ENCODE results near the gene CBR3.
"Not testable (repeated sequence)": the region's sequence is repeated elsewhere in the genome, so short reads cannot be mapped to it uniquely, and the experiment has no call there.

CBR3 gene

GRCh38 chr21:36134803-36135390 is at the start of gene CBR3:
Gene CBR3, plus strand, starts transcription at chr21:36135079. Its CDS starts 114 bp downstream, at chr21:36135193.
- peak in 1 of 2 donors; percentile 23 for DNase-seq (ENCODE audit: low read depth in 2 of 2)

GRCh38 chr21:36087362-36088138 is 47.3 kb upstream of the CBR3 start:
- no peak for DNase-seq (ENCODE audit: low read depth in 2 of 2)

- DNase-seq (ENCODE audit: low read depth in 2 of 2): no peak
Observed at GRCh38 chr21:36089946-36090345, 44.9 kb upstream of the CBR3 start.

- DNase-seq (ENCODE audit: low read depth in 2 of 2): no peak
Observed at GRCh38 chr21:36092681-36093080, 42.2 kb upstream of the CBR3 start.

GRCh38 chr21:36093512-36093911 is 41.4 kb upstream of the CBR3 start:
- no peak for DNase-seq (ENCODE audit: low read depth in 2 of 2)

- no peak for DNase-seq (ENCODE audit: low read depth in 2 of 2)
Observed at GRCh38 chr21:36096398-36097290, 38.2 kb upstream of the CBR3 start.

- no peak for DNase-seq (ENCODE audit: low read depth in 2 of 2)
Observed at GRCh38 chr21:36097427-36098181, 37.3 kb upstream of the CBR3 start.

- no peak for DNase-seq (ENCODE audit: low read depth in 2 of 2)
Observed at GRCh38 chr21:36098182-36098532, 36.7 kb upstream of the CBR3 start.

- DNase-seq (ENCODE audit: low read depth in 2 of 2): no peak
Observed at GRCh38 chr21:36099000-36099399, 35.9 kb upstream of the CBR3 start.

GRCh38 chr21:36099695-36100211 is 35.1 kb upstream of the CBR3 start:
- not testable (repeated sequence) for DNase-seq (ENCODE audit: low read depth in 2 of 2)

GRCh38 chr21:36100971-36101641 is 33.8 kb upstream of the CBR3 start:
- DNase-seq (ENCODE audit: low read depth in 2 of 2): no peak

- DNase-seq (ENCODE audit: low read depth in 2 of 2): no peak
Observed at GRCh38 chr21:36103434-36103833, 31.4 kb upstream of the CBR3 start.

- peak; percentile 18 to 34 for DNase-seq (ENCODE audit: low read depth in 2 of 2)
Observed at GRCh38 chr21:36104317-36105300, 30.3 kb upstream of the CBR3 start.

GRCh38 chr21:36105327-36105842 is 29.5 kb upstream of the CBR3 start:
- no peak for DNase-seq (ENCODE audit: low read depth in 2 of 2)

- DNase-seq (ENCODE audit: low read depth in 2 of 2): no peak
Observed at GRCh38 chr21:36109868-36110267, 25.0 kb upstream of the CBR3 start.

- no peak for DNase-seq (ENCODE audit: low read depth in 2 of 2)
Observed at GRCh38 chr21:36111238-36111637, 23.6 kb upstream of the CBR3 start.

GRCh38 chr21:36113647-36114428 is 21.0 kb upstream of the CBR3 start:
- DNase-seq (ENCODE audit: low read depth in 2 of 2): no peak

GRCh38 chr21:36115138-36115730 is 19.6 kb upstream of the CBR3 start:
- no peak for DNase-seq (ENCODE audit: low read depth in 2 of 2)
